LNCaP clone FGC (cell line): Measurements from ENCODE around the gene SLC7A6.

Experiments used
- DNase-seq: peaks from one replicate; pipeline ENCODE4 v3.0.0-alpha.2; 2011; ENCODE audit warnings: low read depth
- H3K4me3 ChIP-seq: 2 replicates; pipeline ENCODE4 v1.5.1; 2011; ENCODE audit warnings: mild to moderate bottlenecking, low read depth, low read length, control low read depth
- TF ChIP-seq, protein P1 (sequence below): IDR thresholded peaks from 2 replicates; pipeline ENCODE4 v1.5.1; 2012; ENCODE audit warnings: mild to moderate bottlenecking; ENCODE audit not compliant: control insufficient read depth, insufficient read depth; ENCODE audit errors: extremely low read depth

SLC7A6 gene

DNA sequence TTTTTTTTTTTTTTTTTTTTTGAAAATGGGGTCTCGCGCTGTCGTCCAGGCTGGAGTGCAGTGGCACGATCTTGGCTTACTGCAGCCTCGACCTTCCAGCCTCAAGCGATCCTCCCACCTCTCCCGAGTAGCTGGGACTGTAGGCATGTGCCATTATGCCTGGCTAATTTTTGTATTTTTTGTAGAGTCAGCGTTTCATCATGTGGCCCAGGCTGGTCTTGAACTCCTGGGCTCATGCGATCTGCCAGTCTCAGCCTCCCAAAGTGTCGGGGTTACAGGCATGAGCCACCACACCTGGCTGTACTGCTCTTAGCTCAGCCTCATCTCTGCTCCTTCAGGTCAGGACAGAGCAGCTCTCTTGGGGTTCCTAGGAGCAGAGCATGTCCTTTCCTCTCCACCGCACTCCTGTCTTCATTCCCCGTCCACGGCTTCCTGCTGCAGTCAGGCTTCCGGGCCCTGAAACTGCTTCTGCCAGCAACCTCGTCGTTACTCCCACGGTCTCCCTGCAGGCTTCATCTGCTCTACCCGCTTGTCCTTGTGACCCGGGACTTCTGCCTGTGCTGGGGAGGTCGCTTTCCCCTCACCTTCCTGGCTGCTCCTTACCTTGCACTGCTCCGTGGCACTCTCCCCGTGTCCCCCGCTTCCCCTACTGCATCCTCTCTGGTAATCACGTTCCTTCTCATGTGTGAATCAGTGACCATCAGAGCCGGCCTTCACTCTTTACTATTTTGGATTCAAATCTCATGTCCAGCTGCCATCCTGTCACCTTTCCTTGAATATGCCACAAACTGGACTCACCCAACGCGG lies 84.5 kb downstream of the SLC7A6 start:
- TF ChIP-seq, protein P1, sequence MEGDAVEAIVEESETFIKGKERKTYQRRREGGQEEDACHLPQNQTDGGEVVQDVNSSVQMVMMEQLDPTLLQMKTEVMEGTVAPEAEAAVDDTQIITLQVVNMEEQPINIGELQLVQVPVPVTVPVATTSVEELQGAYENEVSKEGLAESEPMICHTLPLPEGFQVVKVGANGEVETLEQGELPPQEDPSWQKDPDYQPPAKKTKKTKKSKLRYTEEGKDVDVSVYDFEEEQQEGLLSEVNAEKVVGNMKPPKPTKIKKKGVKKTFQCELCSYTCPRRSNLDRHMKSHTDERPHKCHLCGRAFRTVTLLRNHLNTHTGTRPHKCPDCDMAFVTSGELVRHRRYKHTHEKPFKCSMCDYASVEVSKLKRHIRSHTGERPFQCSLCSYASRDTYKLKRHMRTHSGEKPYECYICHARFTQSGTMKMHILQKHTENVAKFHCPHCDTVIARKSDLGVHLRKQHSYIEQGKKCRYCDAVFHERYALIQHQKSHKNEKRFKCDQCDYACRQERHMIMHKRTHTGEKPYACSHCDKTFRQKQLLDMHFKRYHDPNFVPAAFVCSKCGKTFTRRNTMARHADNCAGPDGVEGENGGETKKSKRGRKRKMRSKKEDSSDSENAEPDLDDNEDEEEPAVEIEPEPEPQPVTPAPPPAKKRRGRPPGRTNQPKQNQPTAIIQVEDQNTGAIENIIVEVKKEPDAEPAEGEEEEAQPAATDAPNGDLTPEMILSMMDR: no peak
- no peak overlapping the region for H3K4me3 ChIP-seq
- no peak for DNase-seq

DNA sequence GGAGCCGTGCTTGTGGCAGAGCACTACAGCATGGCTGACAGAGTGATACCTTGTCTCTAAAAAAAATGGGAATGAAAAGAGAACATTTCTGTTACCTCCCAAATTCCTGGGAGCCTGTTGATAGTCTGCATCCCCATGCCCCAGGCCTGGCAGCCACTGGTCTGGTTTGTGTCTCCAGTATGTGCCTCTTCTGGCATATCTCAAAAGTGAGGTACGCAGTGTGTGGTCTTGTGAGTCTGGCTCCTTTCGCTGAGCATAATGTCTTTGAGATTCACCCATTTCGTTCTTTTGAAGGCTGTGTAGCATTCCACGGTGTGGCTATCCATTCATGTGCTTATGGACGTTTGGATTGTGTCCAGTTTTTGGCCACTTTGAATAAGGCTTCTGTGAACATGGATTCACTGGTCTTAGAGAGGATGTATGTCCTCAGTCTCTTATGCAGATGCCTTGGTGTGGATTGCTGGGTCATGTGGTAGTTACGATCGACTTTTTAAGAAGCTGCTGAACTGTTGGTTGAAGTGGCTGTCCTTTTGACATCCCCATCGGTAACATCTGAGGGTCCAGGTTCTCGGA lies 85.6 kb downstream of the SLC7A6 start:
- no peak overlapping the region for H3K4me3 ChIP-seq
- DNase-seq: no peak
- TF ChIP-seq, protein P1: no peak

DNA sequence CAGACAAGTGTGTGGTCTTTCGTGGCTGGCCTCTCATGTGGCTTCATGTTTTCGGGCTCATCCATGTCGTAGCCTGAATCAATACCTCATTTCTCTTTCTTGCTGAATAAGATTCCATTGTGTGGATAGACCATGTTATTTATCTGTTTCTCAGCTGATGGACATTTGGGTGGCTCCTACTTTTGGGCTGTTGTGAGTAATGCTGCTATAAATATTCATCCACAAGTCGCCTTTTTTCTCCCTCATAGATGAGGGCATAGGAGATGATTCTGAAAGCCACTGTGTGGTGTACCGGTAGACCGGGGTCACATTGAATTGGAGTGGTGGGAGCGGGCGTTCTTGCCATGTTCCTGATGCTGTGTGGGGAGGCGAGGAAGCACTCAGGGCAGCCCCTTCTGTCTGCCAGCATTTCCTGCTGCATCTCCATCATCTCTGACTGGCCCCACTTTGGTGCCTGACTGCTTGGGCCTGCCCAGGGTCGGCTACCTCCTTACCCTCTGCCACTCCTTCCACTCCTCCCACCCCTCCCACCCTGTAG lies 86.6 kb downstream of the SLC7A6 start:
- no peak overlapping the region for H3K4me3 ChIP-seq
- no peak for DNase-seq
- TF ChIP-seq, protein P1: no peak
